GM23338 (cell line): ENCODE measurements around the gene ZFAND6. TPM values are rescaled to one million over a fixed set of nuclear protein-coding genes. Genes with fewer than 3 reads are reported as not detected.

Experiments used
- ATAC-seq: fragments of 200-7000 bp; cut with Tn5 transposase; 3 replicates; pipeline ENCODE4 v1.9.1; 2020
- DNase-seq: peaks from one replicate; pipeline ENCODE4 v3.0.0-alpha.2; 2015; ENCODE audit warnings: low spot score
- H2AFZ ChIP-seq: fragments of 200-600 bp; sonication (generic); 2 replicates; pipeline ENCODE4 v1.8.0; 2016; ENCODE audit warnings: antibody characterized with exemption, mild to moderate bottlenecking, moderate library complexity
- H3F3A ChIP-seq: fragments of 200-600 bp; sonication (generic); replicated peaks from 2 replicates; pipeline ENCODE4 v1.8.0; 2017; ENCODE audit warnings: antibody characterized with exemption, mixed run types, low read depth
- H3K27ac ChIP-seq: fragments of 200-600 bp; sonication (generic); 2 replicates; pipeline ENCODE4 v1.6.1; 2016; ENCODE audit warnings: low read depth
- H3K27me3 ChIP-seq: fragments of 200-600 bp; sonication (generic); 2 replicates; pipeline ENCODE4 v1.8.0; 2016; ENCODE audit warnings: mild to moderate bottlenecking, mixed run types, moderate library complexity; ENCODE audit not compliant: insufficient read depth
- H3K36me3 ChIP-seq: fragments of 200-600 bp; sonication (generic); 2 replicates; pipeline ENCODE4 v1.8.0; 2016; ENCODE audit warnings: mild to moderate bottlenecking; ENCODE audit not compliant: insufficient read depth
- H3K4me1 ChIP-seq: fragments of 200-600 bp; sonication (generic); 2 replicates; pipeline ENCODE4 v1.8.0; 2016; ENCODE audit warnings: mild to moderate bottlenecking, moderate library complexity; ENCODE audit not compliant: insufficient read depth
- H3K4me2 ChIP-seq: fragments of 200-600 bp; sonication (generic); 2 replicates; pipeline ENCODE4 v1.7.1; 2017; ENCODE audit warnings: mixed run types
- H3K4me3 ChIP-seq: fragments of 200-600 bp; sonication (generic); 2 replicates; pipeline ENCODE4 v1.6.1; 2016; ENCODE audit warnings: mixed run types
- H3K79me2 ChIP-seq: fragments of 200-600 bp; sonication (generic); replicated peaks from 2 replicates; pipeline ENCODE4 v1.8.0; 2017; ENCODE audit warnings: mild to moderate bottlenecking; ENCODE audit not compliant: insufficient read depth
- H3K9me2 ChIP-seq: fragments of 200-600 bp; sonication (generic); 2 replicates; pipeline ENCODE4 v1.8.0; 2017; ENCODE audit not compliant: insufficient read depth
- H4K20me1 ChIP-seq: fragments of 200-600 bp; sonication (generic); replicated peaks from 2 replicates; pipeline ENCODE4 v1.8.0; 2017; ENCODE audit warnings: mild to moderate bottlenecking; ENCODE audit not compliant: insufficient read depth
- H3K27ac Mint-ChIP-seq: 2 replicates; pipeline ENCODE4 v1.8.0; 2020; ENCODE audit warnings: inconsistent platforms, mild to moderate bottlenecking, moderate library complexity, mixed read lengths
- H3K27me3 Mint-ChIP-seq: 3 replicates; pipeline ENCODE4 v1.8.0; 2022; ENCODE audit warnings: low read depth, mild to moderate bottlenecking, moderate library complexity, mixed read lengths, inconsistent platforms; ENCODE audit not compliant: insufficient read depth, poor library complexity
- H3K36me3 Mint-ChIP-seq: 3 replicates; pipeline ENCODE4 v1.8.0; 2021; ENCODE audit warnings: low read depth, mild to moderate bottlenecking, inconsistent platforms, moderate library complexity, mixed read lengths
- H3K4me1 Mint-ChIP-seq: 3 replicates; pipeline ENCODE4 v1.8.0; 2020; ENCODE audit warnings: mild to moderate bottlenecking, inconsistent platforms, mixed read lengths
- H3K4me3 Mint-ChIP-seq: 3 replicates; pipeline ENCODE4 v1.8.0; 2021; ENCODE audit warnings: moderate library complexity, mild to moderate bottlenecking, inconsistent platforms, mixed read lengths
- H3K9me3 Mint-ChIP-seq: 3 replicates; pipeline ENCODE4 v1.8.0; 2020; ENCODE audit warnings: moderate library complexity, mild to moderate bottlenecking, inconsistent platforms, mixed read lengths
- CREB1 ChIP-seq: fragments of 250-450 bp; sonication (Bioruptor Pico); IDR thresholded peaks from 2 replicates; pipeline ENCODE4 v1.5.0; 2020; ENCODE audit warnings: low read depth, mild to moderate bottlenecking, moderate library complexity
- EZH2 ChIP-seq: fragments of 200-600 bp; sonication (generic); IDR thresholded peaks from one replicate; pipeline ENCODE4 v1.8.0; 2017; ENCODE audit warnings: antibody characterized with exemption, mild to moderate bottlenecking, low read depth; ENCODE audit not compliant: unreplicated experiment
- EZH2phosphoT487 ChIP-seq: fragments of 200-600 bp; sonication (generic); IDR thresholded peaks from one replicate; pipeline ENCODE4 v1.8.1; 2018; ENCODE audit warnings: antibody characterized with exemption; ENCODE audit not compliant: unreplicated experiment
- JUNB ChIP-seq: IDR thresholded peaks from one replicate; pipeline ENCODE4 v1.6.1; 2016; ENCODE audit warnings: antibody characterized with exemption; ENCODE audit not compliant: unreplicated experiment
- NANOG ChIP-seq: IDR thresholded peaks from 2 replicates; pipeline ENCODE4 v1.6.1; 2016; ENCODE audit warnings: antibody characterized with exemption, borderline replicate concordance
- POLR2AphosphoS5 ChIP-seq: IDR thresholded peaks from 2 replicates; pipeline ENCODE4 v1.6.1; 2016; ENCODE audit warnings: antibody characterized with exemption, low read depth
- STAT1 ChIP-seq: IDR thresholded peaks from one replicate; pipeline ENCODE4 v1.6.1; 2016; ENCODE audit warnings: antibody characterized with exemption; ENCODE audit not compliant: unreplicated experiment
- ZNF114 ChIP-seq: fragments of 250-450 bp; sonication (Bioruptor Pico); IDR thresholded peaks from 2 replicates; pipeline ENCODE4 v1.5.0; 2020; ENCODE audit warnings: mild to moderate bottlenecking, moderate library complexity
- ZNF331 ChIP-seq: fragments of 250-450 bp; sonication (Bioruptor Pico); IDR thresholded peaks from 2 replicates; pipeline ENCODE4 v1.5.0; 2020; ENCODE audit warnings: low read depth, mild to moderate bottlenecking, moderate library complexity
- ZNF462 ChIP-seq: fragments of 250-450 bp; sonication (Bioruptor Pico); IDR thresholded peaks from 2 replicates; pipeline ENCODE4 v1.5.0; 2020; ENCODE audit warnings: mild to moderate bottlenecking, moderate library complexity
- polyA plus RNA-seq: library from polyadenylated mRNA; unstranded; fragments of >200 nt; fragmentation: Nextera tagmentation; extraction: Ambion mirVana; gene quantifications from 2 replicates; pipeline ENCODE4 v1.2.1, GENCODE V29; 2016
- total RNA-seq: library from RNA; depleted of rRNA; stranded (reverse); fragments of >200 nt; shearing (Covaris generic); gene quantifications from 2 replicates; pipeline ENCODE4 v1.2.3, GENCODE V29; 2014
- TF ChIP-seq, protein P1 (sequence below): IDR thresholded peaks from 2 replicates; pipeline ENCODE4 v1.6.1; 2016; ENCODE audit warnings: antibody characterized with exemption
- TF ChIP-seq, protein P2 (sequence below): IDR thresholded peaks from one replicate; pipeline ENCODE4 v1.6.1; 2018; ENCODE audit warnings: antibody characterized with exemption; ENCODE audit not compliant: unreplicated experiment
- TF ChIP-seq, protein P3 (sequence below), 2 experiments: fragments of 200-600 bp in 1 of 2; sonication (generic) in 1 of 2; conservative IDR thresholded peaks; 2 replicates each; pipeline versions ENCODE4 v1.5.1 to v1.6.1; 2016 to 2017; ENCODE audit warnings: antibody characterized with exemption in 2 of 2, low read depth in 2 of 2, mild to moderate bottlenecking in 2 of 2, moderate library complexity in 1 of 2

The ZFAND6 gene
- total and polyA plus RNA-seq, 2 experiments from 2014 or later, result 205 to 292 TPM

GRCh38 chr15:80034629-80035028, 24.8 kb upstream of the ZFAND6 start:
- peaks cover 17% of the 10 kb centered on the region for H3K9me2 ChIP-seq
- peaks cover 30% of the 10 kb centered on the region for H3K4me1 ChIP-seq
- DNase-seq (no peak), ATAC-seq (no peak)
- H3F3A ChIP-seq, result 0 out of 2 replicates have a peak, but pooled peaks cover 3% of the 10 kb centered on the region
- H3K4me3 ChIP-seq, result no peak overlapping the region
- Mint-ChIP-seq H3K36me3 (no peaks in the 10 kb centered on the region), H3K9me3 (peaks cover 6% of the 10 kb centered on the region; the same call in 2 of the 3 replicates), H3K4me1 (peaks cover 34% of the 10 kb centered on the region), H3K27me3 (peaks cover 3% of the 10 kb centered on the region), H3K4me3 (no peak overlapping the region), H3K27ac (no peak overlapping the region)
- H3K27me3 ChIP-seq, result no peaks in the 10 kb centered on the region
- H2AFZ ChIP-seq, result peak overlapping the region; percentile 81
- no peak overlapping the region for H3K4me2 ChIP-seq
- H3K27ac ChIP-seq, result no peak overlapping the region
- no peaks in the 10 kb centered on the region for H3K36me3 ChIP-seq
- no peaks in the 10 kb centered on the region for H4K20me1 ChIP-seq
- TF ChIP-seq, protein P1, sequence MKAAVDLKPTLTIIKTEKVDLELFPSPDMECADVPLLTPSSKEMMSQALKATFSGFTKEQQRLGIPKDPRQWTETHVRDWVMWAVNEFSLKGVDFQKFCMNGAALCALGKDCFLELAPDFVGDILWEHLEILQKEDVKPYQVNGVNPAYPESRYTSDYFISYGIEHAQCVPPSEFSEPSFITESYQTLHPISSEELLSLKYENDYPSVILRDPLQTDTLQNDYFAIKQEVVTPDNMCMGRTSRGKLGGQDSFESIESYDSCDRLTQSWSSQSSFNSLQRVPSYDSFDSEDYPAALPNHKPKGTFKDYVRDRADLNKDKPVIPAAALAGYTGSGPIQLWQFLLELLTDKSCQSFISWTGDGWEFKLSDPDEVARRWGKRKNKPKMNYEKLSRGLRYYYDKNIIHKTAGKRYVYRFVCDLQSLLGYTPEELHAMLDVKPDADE, result no peak
- TF ChIP-seq POLR2AphosphoS5 (no peak), EZH2 (no peak), ZNF462 (no peak), CREB1 (CRISPR knock-in tag) (no peak), EZH2phosphoT487 (no peak), ZNF331 (no peak), NANOG (no peak), JUNB (no peak), STAT1 (no peak), ZNF114 (CRISPR knock-in tag) (no peak)
- TF ChIP-seq, protein P2, sequence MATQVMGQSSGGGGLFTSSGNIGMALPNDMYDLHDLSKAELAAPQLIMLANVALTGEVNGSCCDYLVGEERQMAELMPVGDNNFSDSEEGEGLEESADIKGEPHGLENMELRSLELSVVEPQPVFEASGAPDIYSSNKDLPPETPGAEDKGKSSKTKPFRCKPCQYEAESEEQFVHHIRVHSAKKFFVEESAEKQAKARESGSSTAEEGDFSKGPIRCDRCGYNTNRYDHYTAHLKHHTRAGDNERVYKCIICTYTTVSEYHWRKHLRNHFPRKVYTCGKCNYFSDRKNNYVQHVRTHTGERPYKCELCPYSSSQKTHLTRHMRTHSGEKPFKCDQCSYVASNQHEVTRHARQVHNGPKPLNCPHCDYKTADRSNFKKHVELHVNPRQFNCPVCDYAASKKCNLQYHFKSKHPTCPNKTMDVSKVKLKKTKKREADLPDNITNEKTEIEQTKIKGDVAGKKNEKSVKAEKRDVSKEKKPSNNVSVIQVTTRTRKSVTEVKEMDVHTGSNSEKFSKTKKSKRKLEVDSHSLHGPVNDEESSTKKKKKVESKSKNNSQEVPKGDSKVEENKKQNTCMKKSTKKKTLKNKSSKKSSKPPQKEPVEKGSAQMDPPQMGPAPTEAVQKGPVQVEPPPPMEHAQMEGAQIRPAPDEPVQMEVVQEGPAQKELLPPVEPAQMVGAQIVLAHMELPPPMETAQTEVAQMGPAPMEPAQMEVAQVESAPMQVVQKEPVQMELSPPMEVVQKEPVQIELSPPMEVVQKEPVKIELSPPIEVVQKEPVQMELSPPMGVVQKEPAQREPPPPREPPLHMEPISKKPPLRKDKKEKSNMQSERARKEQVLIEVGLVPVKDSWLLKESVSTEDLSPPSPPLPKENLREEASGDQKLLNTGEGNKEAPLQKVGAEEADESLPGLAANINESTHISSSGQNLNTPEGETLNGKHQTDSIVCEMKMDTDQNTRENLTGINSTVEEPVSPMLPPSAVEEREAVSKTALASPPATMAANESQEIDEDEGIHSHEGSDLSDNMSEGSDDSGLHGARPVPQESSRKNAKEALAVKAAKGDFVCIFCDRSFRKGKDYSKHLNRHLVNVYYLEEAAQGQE, result no peak
- TF ChIP-seq, protein P3, sequence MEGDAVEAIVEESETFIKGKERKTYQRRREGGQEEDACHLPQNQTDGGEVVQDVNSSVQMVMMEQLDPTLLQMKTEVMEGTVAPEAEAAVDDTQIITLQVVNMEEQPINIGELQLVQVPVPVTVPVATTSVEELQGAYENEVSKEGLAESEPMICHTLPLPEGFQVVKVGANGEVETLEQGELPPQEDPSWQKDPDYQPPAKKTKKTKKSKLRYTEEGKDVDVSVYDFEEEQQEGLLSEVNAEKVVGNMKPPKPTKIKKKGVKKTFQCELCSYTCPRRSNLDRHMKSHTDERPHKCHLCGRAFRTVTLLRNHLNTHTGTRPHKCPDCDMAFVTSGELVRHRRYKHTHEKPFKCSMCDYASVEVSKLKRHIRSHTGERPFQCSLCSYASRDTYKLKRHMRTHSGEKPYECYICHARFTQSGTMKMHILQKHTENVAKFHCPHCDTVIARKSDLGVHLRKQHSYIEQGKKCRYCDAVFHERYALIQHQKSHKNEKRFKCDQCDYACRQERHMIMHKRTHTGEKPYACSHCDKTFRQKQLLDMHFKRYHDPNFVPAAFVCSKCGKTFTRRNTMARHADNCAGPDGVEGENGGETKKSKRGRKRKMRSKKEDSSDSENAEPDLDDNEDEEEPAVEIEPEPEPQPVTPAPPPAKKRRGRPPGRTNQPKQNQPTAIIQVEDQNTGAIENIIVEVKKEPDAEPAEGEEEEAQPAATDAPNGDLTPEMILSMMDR (conservative IDR thresholded peaks at IDR 0.05; ENCODE audit: low read depth in 2 of 2), result no peak
- no peaks in the 10 kb centered on the region for H3K79me2 ChIP-seq
